Measurements from ENCODE around the gene GDF10.

The GDF10 gene

DNA sequence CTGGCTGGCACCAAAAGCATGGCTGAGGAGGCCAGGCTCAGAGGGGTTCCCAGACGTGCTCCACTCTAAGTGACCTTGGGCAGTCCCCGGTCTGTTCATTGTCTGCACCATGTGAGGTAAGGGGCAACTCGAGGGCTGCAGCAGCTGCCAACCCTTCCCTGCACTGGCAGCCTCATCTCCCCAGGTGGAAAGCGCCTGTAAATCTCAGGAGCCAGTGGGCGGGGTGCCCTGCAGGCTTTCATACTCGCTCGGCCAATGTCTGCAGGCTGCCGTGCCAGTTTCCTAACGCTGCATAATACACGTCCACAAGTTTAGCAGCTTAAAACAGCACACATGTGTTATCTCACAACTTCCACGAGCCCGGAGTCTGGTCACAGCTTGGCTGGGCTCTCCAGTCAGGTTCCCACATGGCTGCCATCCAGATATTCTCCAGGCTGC lies 12.6 kb upstream of the GDF10 start:
- H3K36me3 ChIP-seq (ENCODE audit: control insufficient read depth, insufficient read depth, low read length), result no peaks in the 10 kb centered on the region
- no peaks in the 10 kb centered on the region for H3K4me1 ChIP-seq (ENCODE audit: control insufficient read depth, insufficient read depth, low read length)
- H3K9ac ChIP-seq (ENCODE audit: low read length), result no peak overlapping the region
- H3K27me3 ChIP-seq (ENCODE audit: control insufficient read depth, insufficient read depth, low read length), result peaks cover 12% of the 10 kb centered on the region
- no peaks in the 10 kb centered on the region for H3K9me3 ChIP-seq (ENCODE audit: control insufficient read depth, low read length)
- H3K4me3 ChIP-seq (ENCODE audit: low read length), result no peak overlapping the region

DNA sequence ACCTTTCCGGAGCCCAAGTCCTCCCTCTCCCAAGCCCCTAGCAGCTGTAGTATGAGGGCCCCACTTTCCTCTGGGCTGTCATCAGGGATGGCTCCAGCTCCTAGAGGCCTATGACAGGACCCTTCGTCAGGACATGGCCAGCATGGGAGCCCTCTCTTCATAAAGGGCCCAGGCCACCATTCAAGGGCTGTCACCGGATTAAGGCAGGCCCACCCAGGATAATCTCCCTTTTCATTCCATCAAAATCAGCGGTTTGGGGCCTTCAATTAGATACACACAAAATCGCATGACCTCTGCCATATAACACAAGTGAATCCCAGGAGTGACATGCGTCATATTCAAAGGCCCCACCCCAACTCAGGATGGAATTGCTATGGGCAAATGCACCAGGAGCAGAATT lies 12.2 kb upstream of the GDF10 start:
- no peaks in the 10 kb centered on the region for H3K4me1 ChIP-seq (ENCODE audit: control insufficient read depth, insufficient read depth, low read length)
- H3K4me3 ChIP-seq (ENCODE audit: low read length), result no peak overlapping the region
- no peak overlapping the region for H3K9ac ChIP-seq (ENCODE audit: low read length)
- no peaks in the 10 kb centered on the region for H3K9me3 ChIP-seq (ENCODE audit: control insufficient read depth, low read length)
- peaks cover 12% of the 10 kb centered on the region for H3K27me3 ChIP-seq (ENCODE audit: control insufficient read depth, insufficient read depth, low read length)
- no peaks in the 10 kb centered on the region for H3K36me3 ChIP-seq (ENCODE audit: control insufficient read depth, insufficient read depth, low read length)

DNA sequence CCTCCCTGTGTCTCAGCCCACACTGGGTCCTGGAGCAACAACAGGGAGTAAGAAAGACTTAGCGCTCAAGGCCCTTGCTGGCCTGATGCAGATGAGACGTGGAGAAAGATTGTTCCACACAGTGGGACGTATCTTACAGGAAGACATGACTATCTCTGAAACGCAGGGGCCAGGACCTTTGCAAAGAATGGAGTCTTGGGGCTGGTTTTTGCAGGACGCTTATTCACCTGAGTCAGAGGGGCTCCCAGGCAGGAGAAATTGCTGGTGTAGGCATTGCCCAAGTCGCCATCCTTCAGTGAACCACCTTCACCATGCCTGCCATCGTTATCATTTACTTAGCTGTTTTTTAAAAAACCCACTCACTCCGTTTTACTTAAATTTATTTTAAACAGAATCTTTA lies 11.8 kb upstream of the GDF10 start:
- H3K4me3 ChIP-seq (ENCODE audit: low read length), result no peak overlapping the region
- no peaks in the 10 kb centered on the region for H3K36me3 ChIP-seq (ENCODE audit: control insufficient read depth, insufficient read depth, low read length)
- H3K4me1 ChIP-seq (ENCODE audit: control insufficient read depth, insufficient read depth, low read length), result no peaks in the 10 kb centered on the region
- no peaks in the 10 kb centered on the region for H3K9me3 ChIP-seq (ENCODE audit: control insufficient read depth, low read length)
- no peak overlapping the region for H3K9ac ChIP-seq (ENCODE audit: low read length)
- H3K27me3 ChIP-seq (ENCODE audit: control insufficient read depth, insufficient read depth, low read length), result peaks cover 12% of the 10 kb centered on the region

DNA sequence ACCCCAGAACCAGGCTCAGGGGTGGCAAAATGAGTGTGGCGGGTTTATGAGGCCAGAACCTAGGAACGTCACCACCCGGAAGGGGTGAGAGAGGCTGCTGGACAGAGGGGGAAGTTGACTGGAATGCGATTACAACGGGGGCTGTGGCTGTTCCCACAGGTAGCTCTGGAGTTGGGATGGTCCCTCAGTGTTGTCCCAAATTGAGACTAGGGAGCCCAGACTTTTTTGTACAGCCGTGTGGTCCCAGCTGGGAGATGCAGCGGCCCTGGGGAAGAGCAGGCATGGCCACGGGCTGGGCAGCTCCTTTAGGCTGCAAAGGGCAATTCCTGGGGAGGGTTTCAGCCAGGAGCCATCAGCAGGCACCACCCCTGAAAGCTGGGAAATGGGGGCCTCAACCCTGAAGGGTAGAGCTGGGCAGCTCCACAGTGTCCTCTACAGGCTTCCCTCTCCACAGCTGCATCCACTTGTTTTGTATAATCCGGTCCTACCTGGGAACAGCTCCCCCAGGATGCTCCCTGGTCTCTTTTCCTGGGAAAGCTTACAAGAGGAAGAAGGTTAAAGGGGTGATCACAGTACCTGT lies 11.0 kb upstream of the GDF10 start:
- Histone ChIP-seq H3K4me1 (ENCODE audit: control insufficient read depth, insufficient read depth, low read length) (no peaks in the 10 kb centered on the region), H3K9ac (ENCODE audit: low read length) (no peak overlapping the region), H3K27me3 (ENCODE audit: control insufficient read depth, insufficient read depth, low read length) (peaks cover 12% of the 10 kb centered on the region), H3K9me3 (ENCODE audit: control insufficient read depth, low read length) (no peaks in the 10 kb centered on the region), H3K4me3 (ENCODE audit: low read length) (no peak overlapping the region), H3K36me3 (ENCODE audit: control insufficient read depth, insufficient read depth, low read length) (no peaks in the 10 kb centered on the region)

DNA sequence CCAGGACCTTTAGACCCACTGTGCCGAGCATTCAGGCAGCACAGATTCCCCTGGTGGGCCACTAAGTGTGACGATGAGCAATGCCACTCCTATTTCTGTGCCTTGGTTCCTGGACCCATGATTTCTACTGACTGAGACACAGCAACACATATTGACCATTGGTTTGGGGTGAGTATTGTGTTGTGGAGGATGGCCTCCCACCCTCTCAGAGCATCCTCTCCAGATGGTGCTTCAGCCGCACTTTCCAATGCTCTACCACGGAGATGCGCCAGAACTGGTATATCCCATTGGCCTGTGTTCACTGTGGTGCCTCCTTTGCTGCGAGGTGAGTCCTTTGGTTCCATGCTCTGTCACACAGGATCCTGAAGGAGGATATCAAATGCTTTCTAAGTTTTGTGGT lies 10.1 kb upstream of the GDF10 start:
- H3K9me3 ChIP-seq (ENCODE audit: control insufficient read depth, low read length), result no peaks in the 10 kb centered on the region
- peaks cover 15% of the 10 kb centered on the region for H3K27me3 ChIP-seq (ENCODE audit: control insufficient read depth, insufficient read depth, low read length)
- no peaks in the 10 kb centered on the region for H3K4me1 ChIP-seq (ENCODE audit: control insufficient read depth, insufficient read depth, low read length)
- no peak overlapping the region for H3K4me3 ChIP-seq (ENCODE audit: low read length)
- H3K9ac ChIP-seq (ENCODE audit: low read length), result no peak overlapping the region
- H3K36me3 ChIP-seq (ENCODE audit: control insufficient read depth, insufficient read depth, low read length), result no peaks in the 10 kb centered on the region

DNA sequence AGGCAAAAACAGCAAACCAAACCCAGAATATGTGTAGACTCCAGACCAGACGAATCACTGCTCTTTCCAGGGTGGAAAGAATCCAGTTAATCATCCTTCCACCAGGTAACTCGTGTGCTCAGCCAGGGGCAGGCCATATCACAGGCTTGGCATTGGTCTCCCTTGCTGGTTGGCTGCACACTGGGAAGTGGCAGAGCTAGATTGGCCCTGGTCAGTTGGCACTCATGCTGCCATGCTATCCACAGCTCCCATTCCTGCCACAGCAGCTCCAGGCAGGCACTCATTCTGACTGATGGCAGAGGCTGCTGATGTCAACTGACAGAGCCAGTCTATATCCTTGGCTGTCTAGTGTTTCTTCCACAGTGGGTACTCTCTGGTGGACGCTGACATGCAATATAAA lies 9.7 kb upstream of the GDF10 start:
- Histone ChIP-seq H3K27me3 (ENCODE audit: control insufficient read depth, insufficient read depth, low read length) (peaks cover 17% of the 10 kb centered on the region), H3K4me1 (ENCODE audit: control insufficient read depth, insufficient read depth, low read length) (no peaks in the 10 kb centered on the region), H3K9me3 (ENCODE audit: control insufficient read depth, low read length) (no peaks in the 10 kb centered on the region), H3K9ac (ENCODE audit: low read length) (no peak overlapping the region), H3K36me3 (ENCODE audit: control insufficient read depth, insufficient read depth, low read length) (no peaks in the 10 kb centered on the region), H3K4me3 (ENCODE audit: low read length) (no peak overlapping the region)

DNA sequence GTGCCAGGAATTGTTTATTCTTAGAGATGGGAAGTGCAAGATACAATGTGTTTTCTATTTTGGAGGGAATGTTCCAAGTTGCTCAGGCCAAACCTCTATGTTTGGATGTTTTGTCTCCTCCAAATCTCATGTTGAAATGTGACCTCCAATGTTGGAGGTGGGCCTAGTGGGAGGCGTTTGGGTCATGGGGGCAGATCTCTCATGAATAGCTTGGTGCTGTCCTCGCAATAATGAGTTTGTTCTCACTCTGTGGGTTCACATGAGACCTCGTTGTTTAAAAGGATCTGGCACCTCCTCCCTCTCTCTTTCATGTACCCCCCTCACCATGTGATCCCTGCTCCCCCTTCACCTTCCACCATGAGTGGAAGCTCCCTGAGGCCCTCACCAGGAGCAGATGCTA lies 8.3 kb upstream of the GDF10 start:
- no peaks in the 10 kb centered on the region for H3K4me1 ChIP-seq (ENCODE audit: control insufficient read depth, insufficient read depth, low read length)
- no peak overlapping the region for H3K9ac ChIP-seq (ENCODE audit: low read length)
- H3K36me3 ChIP-seq (ENCODE audit: control insufficient read depth, insufficient read depth, low read length), result no peaks in the 10 kb centered on the region
- peaks cover 15% of the 10 kb centered on the region for H3K27me3 ChIP-seq (ENCODE audit: control insufficient read depth, insufficient read depth, low read length)
- no peaks in the 10 kb centered on the region for H3K9me3 ChIP-seq (ENCODE audit: control insufficient read depth, low read length)
- no peak overlapping the region for H3K4me3 ChIP-seq (ENCODE audit: low read length)

DNA sequence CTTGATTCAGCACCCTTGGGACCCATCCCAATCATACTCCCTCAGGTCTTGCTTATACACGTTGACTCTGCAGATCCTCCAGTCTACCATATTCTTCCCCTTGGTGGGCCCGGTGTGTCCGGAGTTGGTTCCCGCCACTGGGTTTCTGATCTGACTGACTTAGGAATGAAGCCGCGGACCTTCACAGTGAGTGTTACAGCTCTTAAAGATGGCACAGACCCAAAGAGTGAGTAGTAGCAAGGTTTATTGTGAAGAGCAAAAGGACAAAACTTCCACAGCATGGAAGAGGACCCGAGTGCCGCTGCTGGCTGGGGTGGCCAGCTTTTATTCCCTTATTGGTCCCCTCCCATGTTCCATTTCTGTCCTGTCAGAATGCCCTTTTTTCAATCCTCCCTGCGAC lies 5.9 kb upstream of the GDF10 start:
- no peaks in the 10 kb centered on the region for H3K9me3 ChIP-seq (ENCODE audit: control insufficient read depth, low read length)
- H3K4me1 ChIP-seq (ENCODE audit: control insufficient read depth, insufficient read depth, low read length), result no peaks in the 10 kb centered on the region
- no peak overlapping the region for H3K4me3 ChIP-seq (ENCODE audit: low read length)
- H3K9ac ChIP-seq (ENCODE audit: low read length), result no peak overlapping the region
- H3K27me3 ChIP-seq (ENCODE audit: control insufficient read depth, insufficient read depth, low read length), result peaks cover 26% of the 10 kb centered on the region
- no peaks in the 10 kb centered on the region for H3K36me3 ChIP-seq (ENCODE audit: control insufficient read depth, insufficient read depth, low read length)

DNA sequence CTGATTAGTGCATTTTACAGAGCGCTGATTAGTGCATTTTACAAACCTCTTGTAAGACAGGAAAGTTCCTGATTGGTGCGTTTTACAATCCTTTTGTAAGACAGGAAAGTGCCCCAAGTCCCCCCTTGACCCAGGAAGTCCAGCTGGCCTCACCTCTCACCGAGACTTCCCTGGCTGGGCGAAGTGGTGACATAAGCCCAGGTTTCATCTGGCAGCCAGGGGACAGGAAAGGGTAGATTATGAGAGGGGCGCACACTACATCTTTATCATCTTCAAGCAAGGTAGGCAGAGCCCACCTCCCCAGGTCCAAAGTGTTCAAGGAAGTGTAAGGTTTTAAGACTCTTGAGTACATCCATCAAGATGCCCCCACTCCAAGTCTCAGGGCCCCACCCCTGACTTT lies 5.5 kb upstream of the GDF10 start:
- H3K36me3 ChIP-seq (ENCODE audit: control insufficient read depth, insufficient read depth, low read length), result no peaks in the 10 kb centered on the region
- no peak overlapping the region for H3K4me3 ChIP-seq (ENCODE audit: low read length)
- H3K4me1 ChIP-seq (ENCODE audit: control insufficient read depth, insufficient read depth, low read length), result no peaks in the 10 kb centered on the region
- no peak overlapping the region for H3K9ac ChIP-seq (ENCODE audit: low read length)
- peaks cover 31% of the 10 kb centered on the region for H3K27me3 ChIP-seq (ENCODE audit: control insufficient read depth, insufficient read depth, low read length)
- no peaks in the 10 kb centered on the region for H3K9me3 ChIP-seq (ENCODE audit: control insufficient read depth, low read length)

DNA sequence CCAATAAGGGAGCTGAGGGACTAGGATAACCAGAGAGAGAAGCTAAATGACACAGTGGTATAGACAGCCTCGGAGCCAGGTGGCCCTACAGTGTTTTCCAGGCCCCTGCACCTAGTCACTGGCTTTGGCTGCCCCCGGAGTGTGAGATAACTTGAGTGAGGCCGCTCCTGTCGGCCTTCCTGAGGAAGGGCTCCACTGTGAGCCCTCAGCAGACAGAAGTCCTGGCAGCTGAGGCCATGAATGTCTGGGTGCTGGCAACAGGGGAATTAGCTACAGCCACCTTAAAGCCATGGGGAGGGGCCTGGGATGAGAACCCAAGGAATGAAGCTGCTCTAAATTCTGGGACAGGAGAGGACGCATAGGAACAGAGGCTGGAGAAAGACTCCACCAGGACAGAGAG lies 4.6 kb upstream of the GDF10 start:
- H3K36me3 ChIP-seq (ENCODE audit: control insufficient read depth, insufficient read depth, low read length), result no peaks in the 10 kb centered on the region
- H3K4me3 ChIP-seq (ENCODE audit: low read length), result no peak overlapping the region
- peaks cover under 1% of the 10 kb centered on the region for H3K4me1 ChIP-seq (ENCODE audit: control insufficient read depth, insufficient read depth, low read length)
- peaks cover 39% of the 10 kb centered on the region for H3K27me3 ChIP-seq (ENCODE audit: control insufficient read depth, insufficient read depth, low read length)
- no peaks in the 10 kb centered on the region for H3K9me3 ChIP-seq (ENCODE audit: control insufficient read depth, low read length)
- H3K9ac ChIP-seq (ENCODE audit: low read length), result no peak overlapping the region

DNA sequence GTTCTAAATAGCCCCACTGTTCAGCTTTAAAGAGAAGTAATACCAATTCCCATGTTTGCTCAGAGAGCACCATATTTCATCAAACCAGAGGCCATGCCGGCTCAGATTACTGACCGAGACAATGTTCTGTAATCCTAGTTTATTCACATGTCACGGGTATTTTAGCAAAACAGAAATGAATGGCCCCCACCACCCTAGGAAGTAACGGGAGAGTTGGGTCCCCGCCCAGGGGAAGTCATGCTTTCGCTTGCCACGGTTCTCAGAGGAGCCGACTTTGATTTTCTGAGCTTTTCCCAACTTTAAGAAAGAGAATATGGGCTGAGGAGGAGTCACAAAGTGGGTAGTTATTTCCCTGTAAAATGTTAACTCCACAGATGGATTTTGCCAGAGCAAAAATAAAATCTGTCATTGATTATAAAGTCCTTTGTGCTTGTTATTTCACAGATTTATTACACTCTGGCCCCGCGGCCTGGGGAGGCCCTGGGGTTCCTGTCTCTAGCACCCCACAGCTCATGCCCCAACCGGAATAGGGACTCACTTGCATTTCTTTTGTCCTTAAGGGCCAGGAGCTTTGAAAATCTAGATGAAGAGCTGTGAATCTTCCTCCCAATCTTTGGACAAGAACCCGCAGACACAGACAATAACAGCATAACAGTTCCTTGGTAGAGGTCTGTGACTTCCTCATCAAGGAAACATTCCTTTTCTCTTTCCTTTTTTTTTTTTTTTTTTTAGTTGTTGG lies 3.7 kb upstream of the GDF10 start:
- peaks cover 48% of the 10 kb centered on the region for H3K27me3 ChIP-seq (ENCODE audit: control insufficient read depth, insufficient read depth, low read length)
- H3K4me1 ChIP-seq (ENCODE audit: control insufficient read depth, insufficient read depth, low read length), result peaks cover 3% of the 10 kb centered on the region
- H3K36me3 ChIP-seq (ENCODE audit: control insufficient read depth, insufficient read depth, low read length), result no peaks in the 10 kb centered on the region
- no peaks in the 10 kb centered on the region for H3K9me3 ChIP-seq (ENCODE audit: control insufficient read depth, low read length)
- no peak overlapping the region for H3K9ac ChIP-seq (ENCODE audit: low read length)
- H3K4me3 ChIP-seq (ENCODE audit: low read length), result no peak overlapping the region

DNA sequence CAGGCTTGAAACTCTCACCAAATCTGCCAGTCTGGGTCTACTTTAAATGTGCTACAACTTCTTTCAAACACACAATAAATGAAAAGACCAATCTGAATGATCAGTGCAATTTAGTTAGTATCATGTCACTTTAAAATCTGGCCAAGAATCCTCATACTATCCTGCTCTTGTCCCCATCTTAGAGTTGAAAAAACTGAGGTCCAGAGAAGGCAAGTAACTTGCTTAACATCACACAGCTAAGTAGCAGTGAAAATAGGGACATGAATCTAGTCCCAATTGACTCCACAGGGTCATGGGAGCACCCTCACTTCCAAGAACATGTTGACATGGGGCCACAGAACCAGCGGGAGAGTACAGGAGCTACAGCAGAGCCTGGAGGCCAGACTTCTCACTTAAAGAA lies 3.1 kb upstream of the GDF10 start:
- peaks cover 54% of the 10 kb centered on the region for H3K27me3 ChIP-seq (ENCODE audit: control insufficient read depth, insufficient read depth, low read length)

More for the DNA sequence above, 3.1 kb upstream of the GDF10 start:
- H3K36me3 ChIP-seq (ENCODE audit: control insufficient read depth, insufficient read depth, low read length), result no peaks in the 10 kb centered on the region
- no peak overlapping the region for H3K9ac ChIP-seq (ENCODE audit: low read length)
- H3K4me3 ChIP-seq (ENCODE audit: low read length), result no peak overlapping the region
- H3K9me3 ChIP-seq (ENCODE audit: control insufficient read depth, low read length), result no peaks in the 10 kb centered on the region
- H3K4me1 ChIP-seq (ENCODE audit: control insufficient read depth, insufficient read depth, low read length), result peaks cover 3% of the 10 kb centered on the region
